ENCODE data around the gene SH2D2A. TPM values are rescaled to one million over a fixed set of nuclear protein-coding genes. Genes with fewer than 3 reads are reported as not detected.

The SH2D2A gene
- total and polyA plus RNA-seq, 7 donors: 0.25 to 0.82 (median 0.41) TPM; not detected in 1

- Histone ChIP-seq H3K4me1 (peaks cover 14% of the 10 kb centered on the region), H3K36me3 (ENCODE audit: insufficient read depth in 1 of 2, low read depth in 1 of 2) (no peaks in the 10 kb centered on the region), H3K27ac (peak overlapping the region; percentile 36), H3K4me3 (no peak overlapping the region), H3K9me3 (no peaks in the 10 kb centered on the region), H3K27me3 (ENCODE audit: insufficient read depth in 3 of 3, low read length in 2 of 3) (peaks cover 0 to 15% (median 10%) of the 10 kb centered on the region in 3 donors)
- TF ChIP-seq CTCF (IDR thresholded peaks at IDR 0.05): no peak
- peak; percentile 11 to 76 (median 58) for ATAC-seq
- intact Hi-C loops (cut with DNase I): no loop called here
- DNase-seq: no peak
- WGBS, 3 donors: 27 to 54% (median 38%) methylated on average over 17 of the region's 17 CpGs
These were observed 35.2 kb upstream of the SH2D2A start for GRCh38 chr1:156851779-156852417.

GRCh38 chr1:156849151-156849496 is 32.5 kb upstream of the SH2D2A start:
- DNase-seq (peak in 1 of 2 donors; percentile 48), ATAC-seq (no peak)
- Histone ChIP-seq H3K36me3 (ENCODE audit: insufficient read depth in 1 of 2, low read depth in 1 of 2) (no peaks in the 10 kb centered on the region), H3K9me3 (no peaks in the 10 kb centered on the region), H3K27ac (no peak overlapping the region), H3K4me3 (no peak overlapping the region), H3K4me1 (peaks cover 14% of the 10 kb centered on the region), H3K27me3 (ENCODE audit: insufficient read depth in 3 of 3, low read length in 2 of 3) (peaks cover 0 to 39% (median 22%) of the 10 kb centered on the region in 3 donors)
- intact Hi-C loops (cut with DNase I): no loop called here
- WGBS, 3 donors: 49 to 55% (median 52%) methylated on average over 23 of the region's 23 CpGs
- TF ChIP-seq CTCF (IDR thresholded peaks at IDR 0.05): no peak

GRCh38 chr1:156848461-156849150 is 32.0 kb upstream of the SH2D2A start:
- no peaks in the 10 kb centered on the region for H3K9me3 ChIP-seq
- WGBS, 3 donors: 24 to 41% (median 32%) methylated on average over 36 of the region's 36 CpGs
- intact Hi-C loops (cut with DNase I): no loop called here
- H3K27me3 ChIP-seq (ENCODE audit: insufficient read depth in 3 of 3, low read length in 2 of 3): peaks cover 0 to 44% (median 24%) of the 10 kb centered on the region in 3 donors
- peaks cover 14% of the 10 kb centered on the region for H3K4me1 ChIP-seq
- no peak for TF ChIP-seq CTCF (IDR thresholded peaks at IDR 0.05)
- no peaks in the 10 kb centered on the region for H3K36me3 ChIP-seq (ENCODE audit: insufficient read depth in 1 of 2, low read depth in 1 of 2)
- no peak overlapping the region for H3K27ac ChIP-seq
- DNase-seq: peak in 1 of 2 donors; percentile 60
- no peak for ATAC-seq
- H3K4me3 ChIP-seq: no peak overlapping the region

GRCh38 chr1:156847591-156848460 is 31.2 kb upstream of the SH2D2A start:
- TF ChIP-seq CTCF (IDR thresholded peaks at IDR 0.05): no peak
- Histone ChIP-seq H3K27ac (no peak overlapping the region), H3K27me3 (ENCODE audit: insufficient read depth in 3 of 3, low read length in 2 of 3) (peaks cover 0 to 52% (median 26%) of the 10 kb centered on the region in 3 donors), H3K9me3 (no peaks in the 10 kb centered on the region), H3K4me1 (peaks cover 12% of the 10 kb centered on the region), H3K36me3 (ENCODE audit: insufficient read depth in 1 of 2, low read depth in 1 of 2) (no peaks in the 10 kb centered on the region), H3K4me3 (no peak overlapping the region)
- DNase-seq (peak in 1 of 2 donors; percentile 9), ATAC-seq (no peak)
- intact Hi-C loops (cut with DNase I): no loop called here
- WGBS, 3 donors: 73 to 86% (median 80%) methylated on average over 7 of the region's 7 CpGs

Data from psoas muscle (tissue), 8 donors.